Activated T-cell treated with anti-CD3 and anti-CD28 coated beads, Interleukin-2, amount 50 U/mL, for 4 hours (primary cell): ENCODE data around the gene PRCC. TPM values are rescaled to one million over a fixed set of nuclear protein-coding genes. Genes with fewer than 3 reads are reported as not detected.

Experiments used
- ATAC-seq, 2 donors: fragments of 200-7000 bp; cut with Tn5 transposase; one replicate each; pipeline ENCODE4 v1.10.0; 2021
- DNase-seq: peaks from one replicate; pipeline ENCODE4 v3.0.0-alpha.2; 2020
- H3K27me3 Mint-ChIP-seq: one replicate; pipeline ENCODE4 v1.8.0; 2021; ENCODE audit warnings: low read depth, mixed read lengths
- H3K36me3 Mint-ChIP-seq: one replicate; pipeline ENCODE4 v1.8.0; 2022; ENCODE audit warnings: mixed read lengths; ENCODE audit not compliant: insufficient read depth
- H3K4me1 Mint-ChIP-seq: one replicate; pipeline ENCODE4 v1.8.0; 2021; ENCODE audit warnings: low read depth, mixed read lengths
- H3K4me3 Mint-ChIP-seq: one replicate; pipeline ENCODE4 v1.8.0; 2021; ENCODE audit warnings: mild to moderate bottlenecking, moderate library complexity, mixed read lengths
- H3K9me3 Mint-ChIP-seq: one replicate; pipeline ENCODE4 v1.8.0; 2021; ENCODE audit warnings: mixed read lengths
- total RNA-seq, 3 donors: library from RNA; stranded (reverse); gene quantifications; one replicate each; pipeline ENCODE4 v1.2.1, GENCODE V29; 2021

The PRCC gene
- total RNA-seq, 3 donors from 2014 or later: 108 to 111 (median 111) TPM

GRCh38 chr1:156740741-156741480 lies 26.4 kb upstream of the PRCC start, which contains the start of gene MRPL24:
MRPL24 (minus strand) TSS chr1:156741088; CDS start chr1:156738704, 2,384 bp downstream.
- ATAC-seq (peak; percentile 88 to 93), DNase-seq (peak; percentile 92)
- H3K27me3 Mint-ChIP-seq: no peaks in the 10 kb centered on the region
- peaks cover 33% of the 10 kb centered on the region for H3K36me3 Mint-ChIP-seq
- H3K4me1 Mint-ChIP-seq: peaks cover 30% of the 10 kb centered on the region
- H3K9me3 Mint-ChIP-seq: no peaks in the 10 kb centered on the region
- H3K4me3 Mint-ChIP-seq: peak within 1 kb of the TSS; percentile 92

GRCh38 chr1:156741481-156741983 lies 25.8 kb upstream of the PRCC start:
- peak overlapping the region; percentile 92 for H3K4me3 Mint-ChIP-seq
- no peaks in the 10 kb centered on the region for H3K27me3 Mint-ChIP-seq
- no peak for DNase-seq
- no peak for ATAC-seq
- no peaks in the 10 kb centered on the region for H3K9me3 Mint-ChIP-seq
- H3K4me1 Mint-ChIP-seq: peaks cover 35% of the 10 kb centered on the region
- H3K36me3 Mint-ChIP-seq: peaks cover 35% of the 10 kb centered on the region

GRCh38 chr1:156742017-156742416 lies 25.3 kb upstream of the PRCC start:
- Mint-ChIP-seq H3K27me3 (no peaks in the 10 kb centered on the region), H3K9me3 (no peaks in the 10 kb centered on the region), H3K4me1 (peaks cover 37% of the 10 kb centered on the region), H3K36me3 (peaks cover 35% of the 10 kb centered on the region), H3K4me3 (peak overlapping the region; percentile 92)
- ATAC-seq (no peak), DNase-seq (no peak)

GRCh38 chr1:156742801-156743200 lies 24.5 kb upstream of the PRCC start:
- peaks cover 32% of the 10 kb centered on the region for H3K36me3 Mint-ChIP-seq

GRCh38 chr1:156743367-156744302 lies 23.7 kb upstream of the PRCC start:
- Mint-ChIP-seq H3K27me3 (no peaks in the 10 kb centered on the region), H3K4me3 (no peak overlapping the region), H3K36me3 (peaks cover 28% of the 10 kb centered on the region), H3K4me1 (peaks cover 52% of the 10 kb centered on the region), H3K9me3 (no peaks in the 10 kb centered on the region)
- ATAC-seq (no peak), DNase-seq (no peak)

More at GRCh38 chr1:156742801-156743200, 24.5 kb upstream of the PRCC start:
- Mint-ChIP-seq H3K4me3 (no peak overlapping the region), H3K4me1 (peaks cover 44% of the 10 kb centered on the region), H3K27me3 (no peaks in the 10 kb centered on the region), H3K9me3 (no peaks in the 10 kb centered on the region)
- no peak for DNase-seq
- ATAC-seq: no peak

GRCh38 chr1:156744344-156744743 lies 23.0 kb upstream of the PRCC start:
- Mint-ChIP-seq H3K4me1 (peaks cover 53% of the 10 kb centered on the region), H3K9me3 (no peaks in the 10 kb centered on the region), H3K27me3 (no peaks in the 10 kb centered on the region), H3K36me3 (peaks cover 25% of the 10 kb centered on the region), H3K4me3 (no peak overlapping the region)
- DNase-seq (no peak), ATAC-seq (no peak)

- Mint-ChIP-seq H3K4me1 (peaks cover 58% of the 10 kb centered on the region), H3K4me3 (no peak overlapping the region), H3K36me3 (peaks cover 25% of the 10 kb centered on the region), H3K27me3 (no peaks in the 10 kb centered on the region), H3K9me3 (no peaks in the 10 kb centered on the region)
- ATAC-seq: no peak
- DNase-seq: no peak
These were observed 22.4 kb upstream of the PRCC start for GRCh38 chr1:156744786-156745419.

GRCh38 chr1:156745881-156746280 lies 21.5 kb upstream of the PRCC start:
- Mint-ChIP-seq H3K9me3 (no peaks in the 10 kb centered on the region), H3K4me3 (peak overlapping the region; percentile 81), H3K27me3 (no peaks in the 10 kb centered on the region), H3K36me3 (peaks cover 25% of the 10 kb centered on the region), H3K4me1 (peaks cover 58% of the 10 kb centered on the region)
- no peak for ATAC-seq
- DNase-seq: no peak

- DNase-seq (no peak), ATAC-seq (no peak)
- peak overlapping the region; percentile 81 for H3K4me3 Mint-ChIP-seq
- H3K27me3 Mint-ChIP-seq: no peaks in the 10 kb centered on the region
- H3K4me1 Mint-ChIP-seq: peaks cover 56% of the 10 kb centered on the region
- H3K9me3 Mint-ChIP-seq: no peaks in the 10 kb centered on the region
- peaks cover 23% of the 10 kb centered on the region for H3K36me3 Mint-ChIP-seq
These were observed 21.0 kb upstream of the PRCC start for GRCh38 chr1:156746406-156746727.

GRCh38 chr1:156746728-156747631 lies 20.4 kb upstream of the PRCC start:
- H3K9me3 Mint-ChIP-seq: no peaks in the 10 kb centered on the region
- H3K36me3 Mint-ChIP-seq: peaks cover 20% of the 10 kb centered on the region
- H3K4me1 Mint-ChIP-seq: peaks cover 52% of the 10 kb centered on the region
- H3K27me3 Mint-ChIP-seq: no peaks in the 10 kb centered on the region
- H3K4me3 Mint-ChIP-seq: peak overlapping the region; percentile 94
- DNase-seq (peak; percentile 45), ATAC-seq (no peak)

GRCh38 chr1:156747742-156748669 lies 19.3 kb upstream of the PRCC start:
- ATAC-seq (no peak), DNase-seq (no peak)
- no peaks in the 10 kb centered on the region for H3K9me3 Mint-ChIP-seq
- no peaks in the 10 kb centered on the region for H3K27me3 Mint-ChIP-seq
- H3K36me3 Mint-ChIP-seq: peaks cover 15% of the 10 kb centered on the region
- peaks cover 53% of the 10 kb centered on the region for H3K4me1 Mint-ChIP-seq
- peak overlapping the region; percentile 94 for H3K4me3 Mint-ChIP-seq

GRCh38 chr1:156748670-156749418 lies 18.5 kb upstream of the PRCC start:
- DNase-seq (no peak), ATAC-seq (no peak)
- Mint-ChIP-seq H3K4me3 (peak overlapping the region; percentile 94), H3K9me3 (no peaks in the 10 kb centered on the region), H3K36me3 (peaks cover 10% of the 10 kb centered on the region), H3K27me3 (no peaks in the 10 kb centered on the region), H3K4me1 (peaks cover 57% of the 10 kb centered on the region)
